GM19099 (cell line): ENCODE results near the gene DPM2.

Source experiments
- POLR2A ChIP-seq: IDR thresholded peaks from 3 replicates; pipeline ENCODE4 v1.6.1; 2011; ENCODE audit warnings: low read depth; ENCODE audit not compliant: insufficient read length; ENCODE audit errors: extremely low read depth

DPM2 gene

GRCh38 chr9:127896395-127897192, 41.1 kb downstream of the DPM2 start:
- TF ChIP-seq POLR2A, result no peak

GRCh38 chr9:127895811-127896210, 41.8 kb downstream of the DPM2 start:
- TF ChIP-seq POLR2A, result no peak

- no peak for TF ChIP-seq POLR2A
Observed at GRCh38 chr9:127893392-127893791, 44.3 kb downstream of the DPM2 start.

GRCh38 chr9:127892831-127893230, 44.8 kb downstream of the DPM2 start:
- TF ChIP-seq POLR2A, result no peak

- TF ChIP-seq POLR2A, result no peak
Observed at GRCh38 chr9:127890053-127890452, 47.6 kb downstream of the DPM2 start.

- TF ChIP-seq POLR2A, result no peak
Observed at GRCh38 chr9:127887792-127888191, 49.9 kb downstream of the DPM2 start.

- no peak for TF ChIP-seq POLR2A
Observed at GRCh38 chr9:127886401-127886972, 51.2 kb downstream of the DPM2 start.

- no peak for TF ChIP-seq POLR2A
Observed at GRCh38 chr9:127885508-127886281, 52.0 kb downstream of the DPM2 start.
